ENCODE results near the gene HDAC9.

The HDAC9 gene

DNA sequence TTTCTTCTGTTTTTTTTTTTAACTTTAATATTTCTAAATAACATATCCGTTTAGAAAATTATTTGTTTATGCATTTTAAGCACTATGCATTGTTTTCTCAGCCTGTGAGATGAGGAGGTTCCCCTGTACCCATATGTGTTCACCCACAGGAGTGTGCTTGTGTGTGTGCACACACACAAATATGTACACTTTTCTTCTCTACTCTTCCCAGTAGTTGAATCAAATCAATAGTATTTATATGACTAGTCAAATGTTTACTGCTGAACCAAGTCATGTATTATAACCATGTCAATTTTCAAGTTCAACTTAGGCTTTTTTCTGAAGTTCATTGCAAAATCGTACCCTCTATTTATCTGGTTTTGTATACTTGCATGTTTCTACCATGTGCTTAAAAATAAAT lies 37.3 kb downstream of the HDAC9 start:
- TF ChIP-seq, protein P1, sequence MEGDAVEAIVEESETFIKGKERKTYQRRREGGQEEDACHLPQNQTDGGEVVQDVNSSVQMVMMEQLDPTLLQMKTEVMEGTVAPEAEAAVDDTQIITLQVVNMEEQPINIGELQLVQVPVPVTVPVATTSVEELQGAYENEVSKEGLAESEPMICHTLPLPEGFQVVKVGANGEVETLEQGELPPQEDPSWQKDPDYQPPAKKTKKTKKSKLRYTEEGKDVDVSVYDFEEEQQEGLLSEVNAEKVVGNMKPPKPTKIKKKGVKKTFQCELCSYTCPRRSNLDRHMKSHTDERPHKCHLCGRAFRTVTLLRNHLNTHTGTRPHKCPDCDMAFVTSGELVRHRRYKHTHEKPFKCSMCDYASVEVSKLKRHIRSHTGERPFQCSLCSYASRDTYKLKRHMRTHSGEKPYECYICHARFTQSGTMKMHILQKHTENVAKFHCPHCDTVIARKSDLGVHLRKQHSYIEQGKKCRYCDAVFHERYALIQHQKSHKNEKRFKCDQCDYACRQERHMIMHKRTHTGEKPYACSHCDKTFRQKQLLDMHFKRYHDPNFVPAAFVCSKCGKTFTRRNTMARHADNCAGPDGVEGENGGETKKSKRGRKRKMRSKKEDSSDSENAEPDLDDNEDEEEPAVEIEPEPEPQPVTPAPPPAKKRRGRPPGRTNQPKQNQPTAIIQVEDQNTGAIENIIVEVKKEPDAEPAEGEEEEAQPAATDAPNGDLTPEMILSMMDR (IDR thresholded peaks at IDR 0.05) = no peak
- TF ChIP-seq ZFX (IDR thresholded peaks at IDR 0.05; ENCODE audit: borderline replicate concordance) = no peak
- H3K27ac ChIP-seq = no peak overlapping the region

DNA sequence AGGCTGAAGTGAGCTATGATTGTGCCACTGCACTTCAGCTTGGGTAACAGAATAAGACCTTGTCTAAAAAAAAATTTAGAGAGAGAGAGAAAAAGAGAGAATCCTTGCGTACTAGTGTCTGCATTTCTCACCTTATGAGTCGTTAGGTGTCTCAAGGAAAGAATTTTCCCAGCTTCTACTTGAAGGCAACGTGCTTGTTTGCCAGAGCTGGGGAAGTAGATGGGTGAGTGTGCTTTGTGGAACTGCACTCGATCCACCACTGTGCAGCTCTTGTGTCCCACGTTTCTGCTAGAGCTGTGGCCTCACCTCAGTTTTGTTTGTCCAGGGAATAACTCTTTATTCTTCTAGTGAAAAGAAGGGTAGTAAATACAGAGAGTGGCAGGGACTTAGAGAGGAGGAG lies 38.9 kb downstream of the HDAC9 start:
- TF ChIP-seq ZFX (IDR thresholded peaks at IDR 0.05; ENCODE audit: borderline replicate concordance) = no peak
- TF ChIP-seq, protein P1 (IDR thresholded peaks at IDR 0.05) = no peak
- no peak overlapping the region for H3K27ac ChIP-seq

DNA sequence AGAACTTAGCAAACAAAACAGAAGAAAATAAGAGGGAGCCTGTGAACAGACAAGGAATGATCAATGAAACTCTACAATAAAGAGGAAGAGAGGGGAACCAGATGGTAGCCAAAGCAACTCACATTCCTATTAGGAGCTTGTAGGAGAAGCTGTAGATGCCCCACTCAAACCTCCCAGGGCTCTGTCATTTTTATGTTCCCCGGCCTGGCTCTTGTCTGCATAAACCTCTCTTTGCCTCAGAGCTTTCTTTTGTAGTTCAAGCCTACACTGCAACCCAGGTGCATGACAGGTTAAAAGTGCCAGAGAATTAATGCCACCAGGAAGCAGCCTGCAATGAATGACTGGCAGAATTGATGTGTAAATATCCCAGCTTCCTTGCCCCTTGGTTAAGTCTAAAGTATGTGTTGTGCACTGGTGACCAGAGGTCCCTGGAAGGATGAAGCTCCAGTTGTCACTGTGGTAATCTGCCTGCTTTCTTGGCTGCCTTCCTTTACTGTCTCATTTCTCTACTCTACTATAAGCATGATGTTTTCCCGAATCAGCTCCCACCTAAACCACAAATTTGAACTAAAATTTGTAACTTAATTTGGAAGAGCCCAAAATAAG lies 40.4 kb downstream of the HDAC9 start:
- TF ChIP-seq, protein P1 (IDR thresholded peaks at IDR 0.05) = no peak
- TF ChIP-seq ZFX (IDR thresholded peaks at IDR 0.05; ENCODE audit: borderline replicate concordance) = no peak
- no peak overlapping the region for H3K27ac ChIP-seq

DNA sequence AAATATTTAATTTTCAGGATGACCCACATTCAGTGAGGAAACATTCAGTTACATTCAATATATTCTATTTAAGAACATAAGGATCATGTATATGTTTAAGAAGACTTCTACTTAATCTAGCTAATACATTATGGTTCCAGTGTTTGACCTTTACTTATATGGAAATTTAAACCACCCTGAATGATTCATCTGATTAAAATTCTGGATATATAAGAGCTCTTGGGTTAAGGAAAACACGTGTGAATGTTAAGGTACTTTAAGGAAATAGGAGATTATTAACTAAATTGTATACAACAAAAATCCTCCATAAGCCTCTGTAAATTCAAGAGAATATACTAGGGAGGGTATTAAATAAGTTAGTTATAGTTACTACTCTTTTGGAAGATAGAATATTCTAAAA lies 40.9 kb downstream of the HDAC9 start:
- no peak overlapping the region for H3K27ac ChIP-seq
- TF ChIP-seq, protein P1 (IDR thresholded peaks at IDR 0.05) = no peak
- no peak for TF ChIP-seq ZFX (IDR thresholded peaks at IDR 0.05; ENCODE audit: borderline replicate concordance)

DNA sequence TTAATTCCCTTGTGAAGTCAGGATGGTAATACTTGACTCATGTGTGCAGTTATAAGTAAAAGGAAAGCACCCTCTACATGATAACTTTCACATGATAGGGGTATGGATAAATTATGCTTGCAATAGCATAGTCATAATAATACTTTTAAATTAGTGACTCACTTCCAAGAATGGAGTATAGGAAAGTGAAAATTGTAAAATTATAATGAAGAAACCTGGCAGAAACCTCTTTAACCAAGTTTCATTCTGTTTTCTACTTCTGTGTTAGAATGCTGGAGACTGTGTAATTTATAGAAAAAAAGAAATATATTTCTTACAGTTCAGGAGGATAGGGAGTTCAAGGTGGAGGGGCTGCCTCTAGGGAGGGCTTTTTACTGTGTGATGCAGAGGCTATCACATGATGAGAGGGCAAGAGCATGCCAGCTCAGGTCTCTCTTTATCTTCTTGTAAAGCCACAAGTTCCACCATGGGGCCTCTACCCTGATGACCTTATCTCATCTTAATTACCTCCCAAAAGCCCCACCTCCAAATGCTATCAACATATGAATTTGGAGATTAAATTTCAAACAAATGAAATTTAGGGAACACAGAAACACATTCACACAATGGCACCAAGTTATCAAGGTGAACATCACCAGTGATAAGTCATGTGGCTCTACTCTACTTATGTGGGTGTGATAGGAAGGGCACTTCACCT lies 43.2 kb downstream of the HDAC9 start:
- no peak overlapping the region for H3K27ac ChIP-seq
- TF ChIP-seq, protein P1 (IDR thresholded peaks at IDR 0.05) = no peak
- TF ChIP-seq ZFX (IDR thresholded peaks at IDR 0.05; ENCODE audit: borderline replicate concordance) = no peak

DNA sequence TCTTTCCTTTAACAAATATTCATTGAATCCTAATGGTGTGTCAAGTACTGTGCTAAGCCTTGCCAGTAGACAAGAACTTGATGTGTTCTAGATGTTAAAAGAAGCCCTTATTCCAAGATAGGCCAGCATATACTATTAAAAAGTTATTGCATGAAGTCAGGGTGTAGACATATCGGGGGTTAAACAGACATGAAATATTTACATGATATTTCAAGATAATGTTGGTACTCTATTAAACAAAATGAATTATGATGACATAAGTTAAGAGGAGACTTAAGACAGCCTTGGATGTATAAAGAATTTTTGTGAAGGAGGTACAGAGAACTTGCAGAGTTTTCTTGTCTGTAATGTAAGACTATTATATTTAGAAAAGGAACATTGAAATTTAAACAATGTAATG lies 44.8 kb downstream of the HDAC9 start:
- no peak overlapping the region for H3K27ac ChIP-seq
- TF ChIP-seq ZFX (IDR thresholded peaks at IDR 0.05; ENCODE audit: borderline replicate concordance) = no peak
- TF ChIP-seq, protein P1 (IDR thresholded peaks at IDR 0.05) = no peak

DNA sequence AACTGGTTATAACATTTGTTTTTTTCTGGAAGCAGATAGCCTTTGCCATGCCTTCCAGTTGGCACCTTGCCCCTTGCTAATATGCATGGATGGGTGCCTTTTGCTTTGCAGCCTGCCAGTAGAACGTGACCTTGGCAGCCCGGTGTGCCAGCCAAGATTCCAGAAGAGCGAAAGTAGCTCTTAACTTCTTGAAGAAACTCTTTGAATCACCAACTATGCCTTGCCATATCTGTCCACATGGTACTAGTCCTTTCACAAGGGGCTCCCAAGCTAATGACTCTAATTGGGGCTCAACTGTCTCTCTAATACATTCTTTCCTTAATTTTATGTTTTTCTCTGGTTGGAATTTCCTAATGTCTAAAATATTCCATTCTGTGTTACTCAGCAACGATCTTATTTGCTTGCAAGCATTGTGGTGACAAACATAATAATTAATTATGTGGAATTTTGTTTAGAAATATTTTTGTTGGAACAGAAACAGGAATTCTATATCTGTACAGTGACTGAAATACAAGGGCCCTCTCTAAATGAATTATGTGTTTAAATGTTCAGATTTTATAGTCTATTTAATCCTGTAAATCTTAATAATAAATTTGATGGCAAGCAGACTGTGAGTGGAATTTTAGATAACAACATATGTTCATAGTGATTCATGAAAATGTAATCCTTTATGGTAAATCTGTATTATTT lies 45.8 kb downstream of the HDAC9 start:
- no peak for TF ChIP-seq ZFX (IDR thresholded peaks at IDR 0.05; ENCODE audit: borderline replicate concordance)
- TF ChIP-seq, protein P1 (IDR thresholded peaks at IDR 0.05) = no peak
- H3K27ac ChIP-seq = no peak overlapping the region

Data from 22Rv1 (cell line).